Measurements from ENCODE around the gene CCDC112.
"Not testable (repeated sequence)": the region's sequence is repeated elsewhere in the genome, so short reads cannot be mapped to it uniquely, and the experiment has no call there.

Gene CCDC112

GRCh38 chr5:115330830-115331229 is 34.4 kb upstream of the CCDC112 start:
- Histone ChIP-seq H3K27me3 (replicated peaks; ENCODE audit: control insufficient read depth, insufficient read depth, low read length) (no peaks in the 10 kb centered on the region), H3K4me3 (replicated peaks; ENCODE audit: low read depth, low read length) (no peak overlapping the region), H3K36me3 (ENCODE audit: control insufficient read depth, insufficient read depth, low read length) (no peaks in the 10 kb centered on the region)
- no peak for DNase-seq (ENCODE audit: extremely low read depth, insufficient read length)
- no peak for TF ChIP-seq CTCF (IDR thresholded peaks at IDR 0.05; ENCODE audit: insufficient read depth, low read length, poor library complexity, severe bottlenecking)

- no peaks in the 10 kb centered on the region for H3K27me3 ChIP-seq (replicated peaks; ENCODE audit: control insufficient read depth, insufficient read depth, low read length)
- DNase-seq (ENCODE audit: extremely low read depth, insufficient read length) = no peak
These were observed 33.0 kb upstream of the CCDC112 start for GRCh38 chr5:115329475-115329874.

DNA sequence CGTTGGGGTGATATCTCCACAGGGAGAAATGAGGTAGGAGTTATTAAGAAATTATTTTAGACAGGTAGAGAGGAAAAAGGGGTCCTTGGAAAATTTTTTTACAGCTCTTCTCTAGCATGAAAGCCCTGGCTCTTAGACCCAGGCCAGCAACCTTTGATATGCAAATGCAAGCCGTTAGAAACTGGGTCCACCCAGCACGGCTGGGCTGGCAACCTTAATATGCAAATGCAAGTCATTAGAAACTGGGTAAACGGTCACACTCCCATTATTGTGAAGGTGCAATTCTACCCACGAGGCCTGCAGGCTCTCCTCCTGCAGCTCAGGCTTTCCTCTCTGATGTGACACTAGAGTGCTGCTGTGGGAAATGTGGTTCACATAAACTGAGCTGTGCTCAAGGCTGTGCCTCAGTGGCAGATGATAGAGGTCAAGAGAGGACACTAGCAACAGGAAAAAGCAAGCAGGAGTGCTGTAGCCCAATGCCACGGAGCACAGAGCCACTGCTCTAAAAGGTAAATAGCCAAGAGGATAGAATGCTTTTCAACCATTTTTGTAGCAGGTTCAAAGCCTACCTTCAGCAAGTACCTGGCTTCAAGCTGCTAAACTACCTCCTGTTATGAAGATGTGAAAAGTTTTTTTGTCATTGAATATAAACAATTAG is 32.3 kb upstream of the CCDC112 start:
- H3K27me3 ChIP-seq (replicated peaks; ENCODE audit: control insufficient read depth, insufficient read depth, low read length); H3K36me3 ChIP-seq (ENCODE audit: control insufficient read depth, insufficient read depth, low read length); H3K4me3 ChIP-seq (replicated peaks; ENCODE audit: low read depth, low read length); DNase-seq (ENCODE audit: extremely low read depth, insufficient read length): not testable (repeated sequence)

More at GRCh38 chr5:115329475-115329874, 33.0 kb upstream of the CCDC112 start:
- TF ChIP-seq CTCF (IDR thresholded peaks at IDR 0.05; ENCODE audit: insufficient read depth, low read length, poor library complexity, severe bottlenecking) = no peak
- Histone ChIP-seq H3K36me3 (ENCODE audit: control insufficient read depth, insufficient read depth, low read length) (no peaks in the 10 kb centered on the region), H3K4me3 (replicated peaks; ENCODE audit: low read depth, low read length) (no peak overlapping the region)

- H3K27me3 ChIP-seq (replicated peaks; ENCODE audit: control insufficient read depth, insufficient read depth, low read length) = no peaks in the 10 kb centered on the region
- no peaks in the 10 kb centered on the region for H3K36me3 ChIP-seq (ENCODE audit: control insufficient read depth, insufficient read depth, low read length)
- no peak for TF ChIP-seq CTCF (IDR thresholded peaks at IDR 0.05; ENCODE audit: insufficient read depth, low read length, poor library complexity, severe bottlenecking)
These were observed 29.0 kb upstream of the CCDC112 start for GRCh38 chr5:115325296-115325959.

GRCh38 chr5:115324021-115324420 is 27.6 kb upstream of the CCDC112 start:
- Histone ChIP-seq H3K27me3 (replicated peaks; ENCODE audit: control insufficient read depth, insufficient read depth, low read length) (no peaks in the 10 kb centered on the region), H3K36me3 (ENCODE audit: control insufficient read depth, insufficient read depth, low read length) (no peaks in the 10 kb centered on the region), H3K4me3 (replicated peaks; ENCODE audit: low read depth, low read length) (no peak overlapping the region)
- TF ChIP-seq CTCF (IDR thresholded peaks at IDR 0.05; ENCODE audit: insufficient read depth, low read length, poor library complexity, severe bottlenecking) = no peak
- no peak for DNase-seq (ENCODE audit: extremely low read depth, insufficient read length)

More at GRCh38 chr5:115325296-115325959, 29.0 kb upstream of the CCDC112 start:
- H3K4me3 ChIP-seq (replicated peaks; ENCODE audit: low read depth, low read length) = no peak overlapping the region
- DNase-seq (ENCODE audit: extremely low read depth, insufficient read length) = no peak

- TF ChIP-seq CTCF (IDR thresholded peaks at IDR 0.05; ENCODE audit: insufficient read depth, low read length, poor library complexity, severe bottlenecking) = no peak
- no peak overlapping the region for H3K4me3 ChIP-seq (replicated peaks; ENCODE audit: low read depth, low read length)
- H3K36me3 ChIP-seq (ENCODE audit: control insufficient read depth, insufficient read depth, low read length) = no peaks in the 10 kb centered on the region
- no peaks in the 10 kb centered on the region for H3K27me3 ChIP-seq (replicated peaks; ENCODE audit: control insufficient read depth, insufficient read depth, low read length)
- no peak for DNase-seq (ENCODE audit: extremely low read depth, insufficient read length)
These were observed 26.3 kb upstream of the CCDC112 start for GRCh38 chr5:115322729-115323128.
